Uterus (tissue), 4 donors: ENCODE measurements around the gene HINT3. TPM values are rescaled to one million over a fixed set of nuclear protein-coding genes. Genes with fewer than 3 reads are reported as not detected.

Source experiments
- DNase-seq, 2 donors: peaks; one replicate each; pipeline ENCODE4 v3.0.0-alpha.2; 2019 to 2020
- H3K27ac ChIP-seq, 2 donors: fragments of 200-600 bp; sonication (generic); 1 replicate in 1 of 2; 2 replicates in 1 of 2; pipeline ENCODE4 v1.5.1; 2016 to 2018
- H3K27me3 ChIP-seq, 2 donors: fragments of 200-600 bp; sonication (generic); one replicate each; pipeline ENCODE4 v1.5.1; 2018 to 2019; ENCODE audit warnings: control low read depth in 1 of 2
- H3K36me3 ChIP-seq, 2 donors: fragments of 200-600 bp; sonication (generic); one replicate each; pipeline ENCODE4 v1.5.1; 2019; ENCODE audit warnings: control low read depth in 1 of 2
- H3K4me1 ChIP-seq, 2 donors: fragments of 200-600 bp; sonication (generic); one replicate each; pipeline ENCODE4 v1.5.1; 2018 to 2019; ENCODE audit warnings: control low read depth in 1 of 2
- H3K4me3 ChIP-seq, 2 donors: fragments of 200-600 bp; sonication (generic); 1 replicate in 1 of 2; 2 replicates in 1 of 2; pipeline ENCODE4 v1.5.1; 2018 to 2019; ENCODE audit warnings: mild to moderate bottlenecking in 1 of 2
- H3K9me3 ChIP-seq, 2 donors: fragments of 200-600 bp; sonication (generic); one replicate each; pipeline ENCODE4 v1.5.1; 2019; ENCODE audit warnings: control low read depth in 1 of 2
- POLR2A ChIP-seq, 2 donors: fragments of 450-650 bp; IDR thresholded peaks; one replicate each; pipeline ENCODE4 v1.6.1; 2016; ENCODE audit warnings: antibody characterized with exemption in 2 of 2, mild to moderate bottlenecking in 1 of 2, moderate library complexity in 1 of 2
- intact Hi-C: fragments of 100-400 bp; cut with DNase I; formaldehyde crosslinking; loops from one replicate; pipeline ENCODE4 v1.15.1; 2023; ENCODE audit warnings: low total_unique reads
- total RNA-seq, 4 donors: library from RNA; depleted of rRNA in 3 of 4; stranded (reverse); fragments of >200 nt in 3 of 4; gene quantifications; one replicate each; pipeline versions ENCODE4 v1.1.0 to v1.2.4, GENCODE V29; 2014 to 2023
- TF ChIP-seq, protein P1 (sequence below), 4 experiments: fragments of 200-600 bp in 2 of 4; fragments of 450-650 bp in 2 of 4; sonication (generic) in 2 of 4; IDR thresholded peaks; one replicate each; pipeline ENCODE4 v1.5.1; 2016 to 2019; ENCODE audit warnings: antibody characterized with exemption in 4 of 4, mild to moderate bottlenecking in 2 of 4, moderate library complexity in 1 of 4
- donor health status: DM: yes; HTN: yes; CAD: no.

The HINT3 gene
- total RNA-seq, 4 donors from 2014 or later = 13.1 to 49.3 (median 23.1) TPM

DNA sequence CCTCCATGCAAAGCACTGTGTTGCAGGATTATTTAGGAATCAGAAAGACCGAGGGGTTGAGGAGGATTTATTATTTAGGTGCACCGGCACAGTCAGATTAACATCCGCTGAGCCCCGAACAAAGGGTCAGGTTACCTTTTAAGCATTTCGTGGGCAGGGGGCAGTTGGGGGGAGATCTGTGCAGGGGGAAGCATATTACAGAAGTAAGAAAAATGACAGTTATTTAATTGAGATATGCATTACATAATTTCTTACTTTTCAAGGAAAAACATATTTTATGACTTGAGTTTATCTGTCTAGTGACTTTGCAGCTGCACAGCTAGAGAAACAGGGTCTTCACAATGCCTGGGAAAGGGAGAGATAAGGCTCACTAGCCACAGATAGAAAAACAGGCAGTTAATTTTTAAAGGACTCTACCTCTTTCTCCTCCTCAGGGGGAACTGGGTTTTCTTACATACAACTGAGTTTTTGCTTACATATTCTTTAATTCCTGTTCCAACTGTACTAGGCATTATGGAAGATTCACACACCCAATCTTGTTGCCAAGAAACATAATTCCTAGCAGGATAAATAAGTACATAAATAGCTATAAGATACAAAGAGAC is 1.7 kb upstream of the HINT3 start:
- TF ChIP-seq POLR2A (IDR thresholded peaks at IDR 0.05) = no peak
- TF ChIP-seq, protein P1, sequence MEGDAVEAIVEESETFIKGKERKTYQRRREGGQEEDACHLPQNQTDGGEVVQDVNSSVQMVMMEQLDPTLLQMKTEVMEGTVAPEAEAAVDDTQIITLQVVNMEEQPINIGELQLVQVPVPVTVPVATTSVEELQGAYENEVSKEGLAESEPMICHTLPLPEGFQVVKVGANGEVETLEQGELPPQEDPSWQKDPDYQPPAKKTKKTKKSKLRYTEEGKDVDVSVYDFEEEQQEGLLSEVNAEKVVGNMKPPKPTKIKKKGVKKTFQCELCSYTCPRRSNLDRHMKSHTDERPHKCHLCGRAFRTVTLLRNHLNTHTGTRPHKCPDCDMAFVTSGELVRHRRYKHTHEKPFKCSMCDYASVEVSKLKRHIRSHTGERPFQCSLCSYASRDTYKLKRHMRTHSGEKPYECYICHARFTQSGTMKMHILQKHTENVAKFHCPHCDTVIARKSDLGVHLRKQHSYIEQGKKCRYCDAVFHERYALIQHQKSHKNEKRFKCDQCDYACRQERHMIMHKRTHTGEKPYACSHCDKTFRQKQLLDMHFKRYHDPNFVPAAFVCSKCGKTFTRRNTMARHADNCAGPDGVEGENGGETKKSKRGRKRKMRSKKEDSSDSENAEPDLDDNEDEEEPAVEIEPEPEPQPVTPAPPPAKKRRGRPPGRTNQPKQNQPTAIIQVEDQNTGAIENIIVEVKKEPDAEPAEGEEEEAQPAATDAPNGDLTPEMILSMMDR (IDR thresholded peaks at IDR 0.05) = no peak
- H3K27ac ChIP-seq = no peak overlapping the region
- no peaks in the 10 kb centered on the region for H3K4me1 ChIP-seq
- H3K4me3 ChIP-seq = no peak overlapping the region
- no peaks in the 10 kb centered on the region for H3K9me3 ChIP-seq
- no peaks in the 10 kb centered on the region for H3K27me3 ChIP-seq
- no peaks in the 10 kb centered on the region for H3K36me3 ChIP-seq
- intact Hi-C loops = no loop called here
- DNase-seq = no peak

DNA sequence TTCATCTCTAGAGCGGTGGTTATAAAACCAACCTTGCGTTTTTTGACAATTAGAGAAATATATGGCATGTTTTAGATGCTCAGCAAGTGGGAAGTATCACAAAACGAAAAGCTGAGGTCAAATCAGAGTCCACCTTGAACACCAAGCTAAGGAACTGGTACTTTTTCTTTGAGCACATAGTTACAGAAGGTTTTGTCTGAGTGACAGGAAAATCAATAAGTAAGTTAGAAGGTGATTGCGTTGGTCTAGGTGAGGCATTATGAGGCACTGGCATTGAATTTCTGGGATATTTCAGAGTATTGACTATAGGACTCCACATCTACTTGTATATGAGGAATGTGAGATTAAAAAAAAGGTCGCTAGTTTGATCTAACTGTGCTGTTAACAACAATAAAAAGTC is 597 bp upstream of the HINT3 start:
- intact Hi-C loops = no loop called here
- Histone ChIP-seq H3K27me3 (no peaks in the 10 kb centered on the region), H3K27ac (peak overlapping the region; percentile 91 to 95), H3K4me1 (no peaks in the 10 kb centered on the region), H3K9me3 (no peaks in the 10 kb centered on the region), H3K4me3 (peak overlapping the region; percentile 76 to 95), H3K36me3 (no peaks in the 10 kb centered on the region)
- no peak for DNase-seq
- TF ChIP-seq POLR2A (IDR thresholded peaks at IDR 0.05) = no peak
- TF ChIP-seq, protein P1 (IDR thresholded peaks at IDR 0.05) = no peak

GRCh38 chr6:125957391-125957693 is 772 bp downstream of the HINT3 start:
- TF ChIP-seq, protein P1 (IDR thresholded peaks at IDR 0.05) = no peak
- TF ChIP-seq POLR2A (IDR thresholded peaks at IDR 0.05) = no peak
- Histone ChIP-seq H3K4me1 (no peaks in the 10 kb centered on the region), H3K27me3 (no peaks in the 10 kb centered on the region), H3K4me3 (peak overlapping the region; percentile 76 to 95), H3K9me3 (no peaks in the 10 kb centered on the region), H3K27ac (peak overlapping the region; percentile 91 to 95), H3K36me3 (no peaks in the 10 kb centered on the region)
- no peak for DNase-seq
- intact Hi-C loops = no loop called here

GRCh38 chr6:125957845-125958244 is 1.3 kb downstream of the HINT3 start:
- TF ChIP-seq, protein P1 (IDR thresholded peaks at IDR 0.05) = no peak
- peak in 1 of 2 donors; percentile 19 for TF ChIP-seq POLR2A (IDR thresholded peaks at IDR 0.05)
- peak overlapping the region; percentile 76 to 95 for H3K4me3 ChIP-seq
- H3K27ac ChIP-seq = peak overlapping the region; percentile 91 to 95
- no peaks in the 10 kb centered on the region for H3K9me3 ChIP-seq
- no peaks in the 10 kb centered on the region for H3K36me3 ChIP-seq
- no peak for DNase-seq
- no peaks in the 10 kb centered on the region for H3K27me3 ChIP-seq
- intact Hi-C loops = no loop called here
- no peaks in the 10 kb centered on the region for H3K4me1 ChIP-seq

- no peak overlapping the region for H3K4me3 ChIP-seq
- H3K4me1 ChIP-seq = no peaks in the 10 kb centered on the region
- no peaks in the 10 kb centered on the region for H3K9me3 ChIP-seq
- H3K27ac ChIP-seq = no peak overlapping the region
- TF ChIP-seq, protein P1 (IDR thresholded peaks at IDR 0.05) = no peak
- no peak for TF ChIP-seq POLR2A (IDR thresholded peaks at IDR 0.05)
- no peak for DNase-seq
- intact Hi-C loops = no loop called here
- no peaks in the 10 kb centered on the region for H3K36me3 ChIP-seq
- H3K27me3 ChIP-seq = no peaks in the 10 kb centered on the region
Measured at GRCh38 chr6:125959041-125959440, 2.5 kb downstream of the HINT3 start.
